Caki2 (cell line): ENCODE data around the gene RNASEH2B. TPM values are rescaled to one million over a fixed set of nuclear protein-coding genes. Genes with fewer than 3 reads are reported as not detected.

Source experiments
- DNase-seq: peaks from one replicate; pipeline ENCODE4 v3.0.0-alpha.2; 2015; ENCODE audit warnings: low read depth
- in situ Hi-C: cut with HindIII; loops from 2 replicates; pipeline ENCODE4 v1.10.0; 2016; ENCODE audit warnings: low sequenced_read_pairs, low pct_unique_long_range_greater_than_20kb, mixed read lengths
- total RNA-seq: library from RNA; depleted of rRNA; stranded (reverse); fragments of >200 nt; shearing (Covaris generic); gene quantifications from 2 replicates; pipeline ENCODE4 v1.2.3, GENCODE V29; 2014; ENCODE audit warnings: low replicate concordance

RNASEH2B gene
- total RNA-seq, 1 experiment from 2014 or later = 53.0 TPM

- in situ Hi-C loops = no loop called here
- no peak for DNase-seq
Observed at GRCh38 chr13:50981686-50982085, 72.1 kb downstream of the RNASEH2B start.

DNA sequence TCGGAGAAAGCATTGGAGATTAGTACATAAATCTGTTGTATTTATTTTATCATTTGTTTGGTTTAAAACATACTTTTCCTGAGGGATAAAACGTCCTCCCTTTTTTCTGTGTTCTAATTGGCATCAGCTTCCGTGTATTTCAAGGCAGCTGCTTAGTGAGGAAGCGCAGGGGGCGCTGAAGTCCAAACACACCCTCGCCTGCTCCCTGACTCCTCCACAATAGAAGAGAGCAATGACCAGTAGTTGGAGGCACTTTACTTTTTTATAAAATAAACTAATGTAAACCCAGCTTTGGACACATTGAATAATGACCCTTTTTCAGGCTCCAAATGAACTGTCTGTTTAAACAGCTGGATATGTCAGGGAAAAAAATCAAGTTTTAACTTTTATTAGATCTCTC, 79.9 kb downstream of the RNASEH2B start:
- in situ Hi-C loops = no loop called here
- no peak for DNase-seq

- no peak for DNase-seq
- in situ Hi-C loops = no loop called here
Observed at GRCh38 chr13:50990065-50990817, 80.7 kb downstream of the RNASEH2B start.

DNA sequence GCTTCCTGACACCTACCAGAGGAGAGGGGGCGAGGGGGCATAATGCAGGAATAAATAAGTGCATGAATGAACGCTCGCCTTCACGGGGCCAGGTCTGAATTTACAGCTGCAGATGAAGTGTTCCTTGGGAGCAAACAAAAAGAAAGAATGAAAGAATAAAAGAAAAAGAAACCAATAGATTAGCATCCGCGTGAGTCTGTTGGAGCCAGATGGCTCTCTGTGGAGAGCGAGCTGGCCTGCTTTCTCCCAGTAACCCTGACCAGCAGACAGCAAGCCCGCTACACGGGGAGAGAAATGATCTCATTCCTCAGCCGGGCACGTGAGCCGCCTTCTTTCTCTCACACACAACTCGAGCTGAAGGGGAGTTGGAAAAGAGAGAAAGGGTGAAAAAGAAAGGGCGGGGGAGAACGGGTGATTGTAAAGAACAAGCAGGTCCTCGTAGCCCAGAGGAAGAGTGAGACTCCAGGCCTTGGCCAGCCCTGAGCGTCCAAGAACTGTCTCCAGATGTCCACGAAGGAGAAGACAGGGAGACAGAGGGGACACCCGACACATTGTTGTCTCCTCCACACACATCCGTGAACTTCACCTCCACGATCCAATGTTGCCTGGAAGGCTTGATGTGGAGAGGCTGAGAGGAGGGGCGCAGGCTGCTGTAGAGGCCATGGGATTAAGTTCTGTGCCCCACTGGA, 81.4 kb downstream of the RNASEH2B start:
- in situ Hi-C loops = no loop called here
- no peak for DNase-seq

DNA sequence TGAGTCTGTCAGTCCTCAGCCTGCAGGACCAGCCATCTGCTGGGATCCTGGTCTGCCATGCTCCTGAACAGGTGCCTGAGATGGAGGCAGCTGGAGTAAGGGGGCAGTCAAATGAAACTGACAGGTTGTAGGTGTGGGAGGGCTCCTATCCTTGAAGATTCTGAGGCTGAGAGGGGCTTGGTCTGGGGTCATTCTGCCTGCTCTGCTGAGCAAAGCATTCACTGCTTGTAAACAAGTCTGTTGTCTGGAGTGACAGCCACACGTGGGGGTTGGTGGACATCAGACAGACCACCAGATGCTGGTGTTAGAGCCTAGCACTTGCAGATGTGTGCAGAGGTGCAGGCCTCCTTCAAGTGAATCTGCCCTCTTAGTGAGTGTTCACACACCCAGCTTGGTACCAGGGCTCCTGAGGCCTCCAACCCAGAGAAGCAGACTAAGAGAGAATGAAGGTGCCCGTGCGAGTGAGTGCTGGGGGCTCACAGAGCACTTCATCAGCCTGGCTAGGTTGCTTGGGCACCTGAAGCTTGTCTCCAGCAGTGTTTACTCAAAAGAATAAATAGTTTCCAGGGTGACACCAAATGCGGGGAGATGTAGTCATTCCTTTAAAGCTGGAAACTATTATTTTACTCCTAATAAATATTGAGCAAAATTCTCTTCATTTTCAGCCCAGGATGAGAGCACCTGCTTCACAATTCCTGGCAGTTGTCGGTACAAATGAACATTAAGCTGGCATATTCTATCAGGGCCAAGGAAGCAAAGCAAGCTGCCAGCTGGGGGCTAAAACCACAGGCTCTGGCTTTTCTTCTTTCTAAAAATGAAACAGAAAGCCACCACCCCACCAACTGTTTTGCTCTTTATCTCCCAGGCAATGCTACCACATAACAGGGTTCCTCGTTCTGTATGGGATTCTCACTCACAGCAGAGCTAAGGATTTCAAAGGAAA, 82.3 kb downstream of the RNASEH2B start:
- DNase-seq = no peak

GRCh38 chr13:50993371-50993770, 83.8 kb downstream of the RNASEH2B start:
- no peak for DNase-seq
- in situ Hi-C loops = no loop called here

More for the DNA sequence above, 82.3 kb downstream of the RNASEH2B start:
- in situ Hi-C loops = no loop called here

DNA sequence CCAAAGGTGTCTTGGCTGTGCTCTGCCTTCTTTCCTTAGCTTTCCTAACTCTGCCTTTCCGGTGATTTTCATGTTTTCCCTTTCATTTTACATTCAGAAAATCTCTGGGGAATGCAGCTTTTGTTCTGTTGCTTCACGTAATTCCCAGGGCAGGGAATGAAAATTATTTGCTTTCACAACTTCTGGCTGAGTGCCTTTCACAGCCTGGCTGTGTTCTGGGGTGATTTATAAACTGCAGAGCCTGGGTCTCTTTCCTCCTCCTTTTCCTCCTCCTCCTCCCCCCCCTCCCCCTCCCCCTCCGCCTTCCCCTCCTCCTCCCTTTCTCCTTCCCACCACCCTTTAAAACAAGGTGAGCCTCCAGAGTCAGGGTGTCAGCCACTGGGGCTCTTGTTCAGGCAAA, 84.3 kb downstream of the RNASEH2B start:
- in situ Hi-C loops = no loop called here

DNA sequence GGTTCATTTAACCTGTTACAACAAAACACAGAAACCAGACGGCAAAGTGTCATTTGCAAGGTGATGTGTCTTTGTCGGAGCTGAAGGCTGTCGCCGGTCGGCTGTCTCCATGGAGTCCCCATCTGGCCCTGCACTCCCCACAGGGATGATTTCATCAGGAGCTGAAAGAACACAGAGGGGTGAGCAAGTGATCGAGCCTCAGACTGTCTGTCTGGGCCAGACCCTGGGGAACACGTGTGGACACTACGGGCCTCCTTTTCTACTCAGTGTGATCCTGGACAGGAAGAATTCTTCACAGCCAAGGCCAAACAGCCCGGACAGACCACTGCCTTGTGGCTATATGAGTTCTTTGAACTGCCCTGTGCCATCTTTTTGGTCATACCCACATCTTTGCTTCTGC, 85.1 kb downstream of the RNASEH2B start:
- no peak for DNase-seq
- in situ Hi-C loops = no loop called here

More for the DNA sequence above, 84.3 kb downstream of the RNASEH2B start:
- no peak for DNase-seq

DNA sequence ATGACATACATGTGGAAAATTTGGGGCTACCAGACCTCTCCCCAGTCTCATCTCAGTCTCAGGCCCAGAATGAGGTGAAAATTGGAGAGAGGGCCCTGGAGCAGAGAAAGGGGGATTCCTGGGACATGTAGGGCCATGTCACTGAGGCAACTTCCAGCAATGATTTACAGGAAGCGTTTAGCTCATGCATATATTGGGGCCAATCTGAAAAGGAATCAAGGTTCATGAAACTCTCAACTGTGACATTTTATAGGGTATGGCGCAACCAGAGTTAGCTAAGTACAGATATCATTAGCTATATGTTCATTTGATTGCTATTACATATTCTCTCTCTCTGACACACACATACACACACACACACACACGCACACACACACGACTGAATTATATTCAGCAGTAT, 86.3 kb downstream of the RNASEH2B start:
- DNase-seq = no peak
- in situ Hi-C loops = no loop called here

DNA sequence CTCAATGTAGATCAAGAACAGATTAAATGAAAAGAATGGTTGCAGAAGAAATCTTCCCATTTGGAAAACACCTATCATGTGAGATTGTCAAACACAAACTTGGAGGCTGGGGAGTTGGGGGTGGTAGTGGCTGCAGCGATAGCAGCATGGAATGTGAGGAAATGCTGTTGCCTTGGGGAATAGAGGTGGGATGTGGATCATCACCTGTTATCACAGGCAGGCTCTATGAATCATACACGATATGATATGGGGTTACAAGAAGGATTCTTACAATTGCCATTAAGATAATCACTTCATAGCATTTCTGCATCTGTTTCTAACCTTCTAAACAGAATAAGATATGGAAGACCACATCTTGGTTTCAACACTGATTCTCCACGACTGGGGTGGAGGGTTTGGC, 88.7 kb downstream of the RNASEH2B start:
- in situ Hi-C loops = no loop called here
- DNase-seq = no peak

DNA sequence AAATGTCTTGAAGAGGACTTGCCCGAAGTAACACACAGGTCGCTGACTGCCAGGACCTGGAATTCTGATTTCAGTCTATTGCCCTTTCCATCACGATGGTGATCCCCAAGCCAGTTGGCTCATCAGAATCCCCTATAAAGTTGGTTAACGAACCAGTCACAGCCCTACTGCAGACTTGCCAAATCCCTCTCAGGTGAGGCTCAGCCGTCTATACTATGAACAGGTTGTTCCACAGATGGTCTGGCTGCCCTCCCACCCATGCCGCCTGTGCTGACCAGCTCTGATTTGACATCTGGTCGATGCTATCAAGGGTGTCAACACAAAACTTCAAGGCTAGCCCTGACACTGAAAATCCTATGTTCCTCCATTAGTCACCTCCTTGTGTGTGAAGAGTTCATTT, 90.0 kb downstream of the RNASEH2B start:
- no peak for DNase-seq
- in situ Hi-C loops = no loop called here

DNA sequence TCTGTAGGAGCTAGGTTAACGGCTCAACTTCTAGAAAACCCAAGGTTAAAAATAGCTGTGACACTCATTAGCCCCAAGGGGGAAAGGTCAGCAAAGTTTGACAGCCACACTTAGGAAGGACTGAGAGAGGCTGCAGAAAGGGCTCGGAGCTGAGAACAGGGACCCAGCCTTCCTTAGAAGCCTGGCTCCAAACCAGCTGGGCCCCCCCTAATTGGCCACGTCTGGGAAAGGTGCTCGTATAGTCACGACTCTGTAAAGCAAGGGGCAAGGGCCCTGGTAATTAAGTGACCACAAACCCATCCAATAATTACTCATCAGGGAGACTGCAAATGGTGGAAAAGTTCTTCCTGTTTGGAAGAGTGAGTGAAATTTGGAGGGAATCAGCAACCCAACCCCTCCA, 90.5 kb downstream of the RNASEH2B start:
- in situ Hi-C loops = no loop called here
- no peak for DNase-seq

DNA sequence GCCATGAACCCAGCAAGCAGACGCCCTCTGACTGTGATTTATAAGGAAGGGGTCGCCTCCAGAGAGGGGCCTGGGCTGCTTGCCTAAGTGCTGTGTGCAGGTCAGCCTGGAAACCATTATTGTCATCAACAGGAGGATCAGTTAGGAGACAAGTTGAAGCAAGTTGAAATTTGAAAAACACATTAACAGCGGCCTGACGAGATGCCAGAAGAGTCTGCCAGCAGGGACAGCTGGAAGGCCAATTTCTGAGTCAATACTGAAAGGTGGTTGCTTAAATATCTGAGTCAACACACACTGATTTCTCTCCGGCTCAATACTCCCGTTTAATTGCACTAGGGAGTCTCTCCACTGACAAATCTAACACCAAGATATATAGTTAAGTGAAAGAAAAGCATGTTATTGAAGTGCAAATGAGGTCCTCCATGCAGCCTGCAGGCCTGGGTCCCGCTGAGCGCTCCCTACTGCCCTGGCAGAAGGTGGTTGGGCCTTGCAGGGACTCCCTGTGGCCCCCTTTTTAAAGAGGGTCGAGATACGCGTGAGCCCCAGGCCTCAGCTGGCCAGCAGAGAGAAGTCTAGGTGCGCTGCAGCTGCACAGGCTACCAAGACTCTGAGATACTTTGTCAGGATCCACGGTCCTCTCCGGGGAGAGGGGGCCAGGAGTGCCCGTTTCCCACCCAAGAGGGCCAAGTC, 91.1 kb downstream of the RNASEH2B start:
- in situ Hi-C loops = no loop called here

GRCh38 chr13:51001335-51001734, 91.7 kb downstream of the RNASEH2B start:
- in situ Hi-C loops = no loop called here

More for the DNA sequence above, 91.1 kb downstream of the RNASEH2B start:
- no peak for DNase-seq

DNA sequence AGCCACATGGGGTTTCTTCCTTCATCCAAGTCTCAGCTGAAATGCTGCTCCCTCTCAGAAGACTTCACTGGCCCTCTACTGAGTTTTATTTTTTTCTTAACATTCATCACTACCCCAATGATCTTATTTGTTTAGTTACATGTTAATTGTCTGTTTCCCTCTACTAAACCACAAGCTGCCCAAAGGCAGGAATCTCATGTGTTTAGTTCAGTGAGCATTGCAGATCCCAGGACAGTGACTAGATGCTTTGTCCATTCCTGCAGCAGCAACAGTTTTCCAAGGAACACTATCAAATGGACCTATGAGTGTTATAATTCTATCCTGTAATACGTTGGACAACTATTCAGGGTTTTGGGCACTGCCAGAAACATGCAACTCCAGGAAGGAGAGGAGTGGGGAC, 93.1 kb downstream of the RNASEH2B start:
- DNase-seq = no peak
- in situ Hi-C loops = no loop called here

More at GRCh38 chr13:51001335-51001734, 91.7 kb downstream of the RNASEH2B start:
- no peak for DNase-seq

- in situ Hi-C loops = no loop called here
- no peak for DNase-seq
Observed at GRCh38 chr13:51003642-51004041, 94.1 kb downstream of the RNASEH2B start.

GRCh38 chr13:51004111-51004865, 94.7 kb downstream of the RNASEH2B start:
- DNase-seq = no peak
- in situ Hi-C loops = no loop called here
